NCI-H2029 (cell line): Measurements from ENCODE around the gene CTIF.

Experiments
- DNase-seq: peaks from one replicate; lab custom pipeline; 2025; lab: John Stamatoyannopoulos, UW

Gene CTIF

GRCh38 chr18:48851599-48851960 is 312.7 kb downstream of the CTIF start:
- DNase-seq = no peak

- no peak for DNase-seq
These were observed 313.5 kb downstream of the CTIF start for GRCh38 chr18:48852292-48852691.

DNA sequence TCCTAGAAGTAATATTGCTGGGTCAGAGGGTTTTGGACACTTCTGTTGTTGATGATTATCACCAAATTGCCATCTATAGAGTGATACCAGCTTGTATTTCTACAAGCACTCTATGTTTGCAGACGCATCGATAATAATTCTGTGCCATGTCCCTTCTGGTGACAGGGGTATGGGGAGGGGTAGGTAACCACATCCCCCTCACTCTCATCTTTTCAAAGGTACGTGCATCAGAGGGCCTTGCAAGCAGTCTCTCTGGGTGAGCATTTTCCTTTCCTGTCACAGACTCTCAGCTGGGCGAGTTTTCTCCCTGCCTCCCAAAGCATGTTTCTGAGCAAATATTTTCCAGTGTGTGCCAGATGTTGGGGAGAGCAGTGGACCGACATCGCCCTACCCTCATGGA is 314.0 kb downstream of the CTIF start:
- no peak for DNase-seq

- no peak for DNase-seq
These were observed 314.8 kb downstream of the CTIF start for GRCh38 chr18:48853588-48853987.

GRCh38 chr18:48854780-48855179 is 315.9 kb downstream of the CTIF start:
- no peak for DNase-seq

- DNase-seq = no peak
These were observed 316.9 kb downstream of the CTIF start for GRCh38 chr18:48855422-48856377.

- DNase-seq = no peak
These were observed 318.3 kb downstream of the CTIF start for GRCh38 chr18:48857023-48857694.

- no peak for DNase-seq
These were observed 319.8 kb downstream of the CTIF start for GRCh38 chr18:48858676-48859075.

DNA sequence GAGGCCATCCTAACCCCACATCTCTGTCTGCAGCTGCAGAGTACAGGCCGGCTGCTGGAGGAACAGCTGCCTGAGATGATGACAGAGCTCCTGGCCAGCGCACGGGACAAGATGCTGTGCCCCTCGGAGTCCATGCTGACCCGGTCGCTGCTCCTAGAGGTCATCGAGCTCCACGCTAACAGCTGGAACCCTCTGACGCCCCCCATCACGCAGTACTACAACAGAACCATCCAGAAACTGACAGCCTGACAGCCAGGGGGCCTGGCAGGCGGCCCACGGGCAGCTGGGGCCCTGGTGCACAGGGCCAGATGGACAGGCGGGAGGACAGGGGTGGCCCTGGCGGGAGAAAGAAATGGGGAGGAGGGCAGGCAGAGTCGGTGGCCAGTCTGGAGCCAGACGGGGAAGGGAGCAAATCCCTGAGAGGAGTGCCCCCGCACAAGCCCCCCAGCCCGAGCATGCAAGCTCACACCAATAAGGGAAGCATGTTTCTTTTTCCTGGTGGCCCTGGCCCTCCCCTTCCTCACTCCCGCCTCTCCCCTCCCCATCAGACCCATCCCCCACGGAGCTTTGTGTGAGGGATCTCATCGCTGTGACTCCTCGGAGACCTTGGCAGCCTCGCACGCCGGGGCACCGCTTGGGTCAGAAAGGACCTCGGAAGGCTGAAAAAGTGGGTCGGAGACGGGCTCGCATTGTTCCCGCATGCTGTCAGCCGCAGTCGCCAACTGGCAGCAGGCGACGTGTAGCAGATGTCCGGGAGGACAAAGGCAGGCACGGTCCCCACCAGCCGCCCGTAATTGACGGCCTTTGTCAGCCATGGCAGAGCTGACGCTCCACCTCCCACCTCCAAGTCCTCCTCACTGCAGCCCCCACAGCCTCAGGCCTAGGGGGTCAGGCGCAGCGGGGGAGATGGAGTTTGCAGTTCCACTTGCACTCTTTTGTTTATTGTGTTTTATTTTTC is 320.8 kb downstream of the CTIF start:
- DNase-seq = no peak

- no peak for DNase-seq
These were observed 321.7 kb downstream of the CTIF start for GRCh38 chr18:48860269-48861180.

DNA sequence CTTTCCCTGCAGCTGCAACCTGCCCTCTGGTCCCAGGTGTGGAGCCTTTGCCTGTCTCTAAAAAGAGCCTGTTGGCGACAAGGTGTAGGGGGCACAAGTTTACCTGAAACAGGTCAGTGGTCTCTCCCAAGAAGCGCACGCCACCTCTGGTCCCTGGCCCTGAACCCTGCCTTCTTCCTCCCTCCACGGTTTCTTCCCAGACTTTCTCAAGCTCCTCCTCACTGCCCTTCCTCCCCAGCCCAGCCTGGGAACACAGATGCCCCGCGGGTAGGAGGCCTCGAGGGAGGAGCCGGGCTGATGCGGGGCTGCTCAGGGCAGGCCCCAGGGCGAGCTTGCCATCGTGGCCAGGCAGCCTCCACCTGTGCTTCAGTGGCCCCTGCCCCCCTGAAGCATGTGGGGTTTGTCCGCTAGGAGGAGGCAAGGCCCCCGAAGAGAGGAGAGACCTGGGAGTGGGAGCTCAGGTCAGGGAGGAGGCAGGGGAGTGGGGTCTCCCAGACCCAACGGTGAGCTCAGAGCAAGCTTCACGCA is 322.4 kb downstream of the CTIF start:
- no peak for DNase-seq

- DNase-seq = no peak
These were observed 323.3 kb downstream of the CTIF start for GRCh38 chr18:48862132-48862531.

GRCh38 chr18:48862678-48863270 is 323.9 kb downstream of the CTIF start:
- DNase-seq = no peak

DNA sequence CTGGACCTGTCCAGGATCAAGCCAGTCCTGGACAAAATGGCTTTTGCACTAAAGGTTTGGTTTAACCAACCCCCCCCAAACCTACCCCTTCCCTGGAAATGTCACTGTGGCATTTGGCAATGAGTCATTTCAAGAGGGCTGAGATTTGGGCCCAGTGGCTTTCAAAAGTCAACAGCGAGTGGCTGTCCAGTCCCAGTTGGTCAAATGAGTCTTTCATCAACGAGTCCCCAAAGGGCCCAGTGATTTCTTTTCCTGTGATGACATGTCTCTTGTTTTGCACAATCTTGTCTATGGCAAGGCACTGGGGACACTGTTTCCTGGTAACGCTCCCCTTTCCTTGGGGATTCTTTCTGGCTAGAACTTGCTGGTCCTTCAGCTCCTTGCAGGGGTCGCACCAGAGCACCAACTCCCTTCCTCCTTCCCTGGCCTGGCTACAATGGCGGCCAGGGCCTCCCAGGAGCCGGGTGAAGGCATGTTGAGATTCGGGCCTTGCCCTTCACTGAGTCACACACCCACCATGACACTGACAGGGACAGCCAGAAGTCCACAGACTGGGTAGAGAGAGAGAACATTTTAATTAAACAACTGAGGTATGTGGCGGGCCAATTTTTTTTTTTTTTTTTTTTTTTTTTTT is 324.7 kb downstream of the CTIF start:
- DNase-seq = no peak

DNA sequence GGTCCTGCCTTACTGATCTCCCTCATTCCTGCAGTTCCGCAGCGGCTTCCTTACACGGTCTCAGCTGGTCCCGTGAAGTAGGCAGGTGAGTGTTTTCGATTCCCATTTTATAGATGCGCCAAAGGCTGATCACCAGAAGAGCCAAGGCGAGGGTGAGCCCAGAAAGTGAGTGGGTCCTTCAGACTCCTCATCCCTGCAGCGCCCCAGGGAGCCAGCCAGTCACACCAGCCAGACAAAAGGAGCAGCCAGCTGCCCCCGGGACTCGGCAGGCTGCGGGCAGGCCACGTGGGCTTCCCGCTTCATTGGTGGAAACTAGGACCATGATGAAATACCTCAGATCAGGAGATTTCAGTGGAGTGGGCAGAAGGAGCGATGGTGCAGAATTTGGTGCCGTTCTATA is 326.0 kb downstream of the CTIF start:
- DNase-seq = no peak

DNA sequence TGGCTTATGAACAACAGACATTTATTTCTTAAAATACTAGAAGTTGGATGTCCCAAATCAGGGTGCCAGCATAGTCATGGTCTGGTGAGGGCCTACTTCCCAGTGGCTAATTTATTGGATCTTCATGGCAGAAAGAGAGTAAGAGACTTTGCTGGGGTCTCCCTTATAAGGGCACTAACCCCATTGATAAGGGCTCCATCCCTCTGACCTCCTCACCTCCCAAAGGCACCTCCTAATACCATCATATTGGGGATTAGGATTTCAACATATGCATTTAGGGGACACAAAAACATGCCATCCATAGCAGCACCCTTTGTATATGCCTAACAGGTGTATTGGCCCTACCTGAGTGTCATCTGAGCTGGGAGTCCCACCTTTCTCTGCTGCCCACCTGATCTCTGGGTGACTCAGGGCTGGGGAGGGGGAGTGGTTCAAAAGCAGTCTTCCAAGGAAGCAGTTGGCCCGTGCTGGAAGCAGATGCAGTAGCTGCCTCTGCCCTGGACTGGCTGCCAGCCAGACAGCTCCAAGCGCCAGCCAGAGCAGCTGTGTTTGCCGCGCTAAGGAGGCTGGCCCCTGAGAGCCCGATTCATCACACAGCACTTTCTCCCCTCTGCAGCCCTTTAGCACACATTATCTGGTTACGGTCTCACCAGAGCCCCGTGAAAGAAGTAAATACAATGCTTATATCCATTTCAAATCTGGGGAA is 327.4 kb downstream of the CTIF start:
- DNase-seq = peak; percentile 90

DNA sequence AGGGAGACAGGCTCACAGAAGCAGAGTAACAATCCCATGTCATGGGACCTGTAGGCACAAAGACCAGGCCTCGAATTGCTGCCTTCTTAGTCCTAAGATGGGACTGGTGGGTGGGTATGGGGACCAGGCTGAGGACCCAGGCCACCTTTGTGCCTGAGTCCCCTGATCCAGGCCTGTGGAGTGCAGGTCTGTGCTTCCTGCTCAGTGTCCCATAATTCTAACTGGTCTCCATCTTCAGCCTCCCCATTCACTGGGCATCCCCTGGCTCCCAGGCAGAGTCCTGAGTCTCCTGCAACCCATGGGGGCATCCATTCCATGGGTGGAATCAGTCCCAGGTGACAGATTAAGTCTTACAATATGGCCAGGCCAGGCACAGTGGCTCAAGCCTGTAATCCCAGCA is 328.0 kb downstream of the CTIF start:
- no peak for DNase-seq

- no peak for DNase-seq
These were observed 329.1 kb downstream of the CTIF start for GRCh38 chr18:48867978-48868377.
